A549 (cell line): ENCODE data around the gene ZNF140. TPM values are rescaled to one million over a fixed set of nuclear protein-coding genes. Genes with fewer than 3 reads are reported as not detected.

Source experiments
- ATAC-seq, 2 experiments: fragments of 200-7000 bp in 1 of 2; fragments of >200 bp in 1 of 2; cut with Nextera tagmentation in 1 of 2; cut with Tn5 transposase in 1 of 2; 3 replicates each; pipeline versions ENCODE4 v1.8.0 to v1.9.1; 2018 to 2020; ENCODE audit warnings: mild to moderate bottlenecking in 1 of 2, moderate library complexity in 1 of 2
- CTCF ChIA-PET: fragments of 300-600 bp; sonication (Branson Sonifier 250); formaldehyde crosslinking; extraction: SDS; loops from one replicate; lab custom pipeline; 2021; ENCODE audit warnings: antibody characterized with exemption, inconsistent platforms; lab: Yijun Ruan, JAX
- POLR2A ChIA-PET: fragments of 350-600 bp; formaldehyde crosslinking; extraction: SDS; loops from one replicate; lab custom pipeline; 2021; ENCODE audit warnings: antibody characterized with exemption, inconsistent platforms; lab: Yijun Ruan, JAX
- DNase-seq, 2 experiments: peaks; one replicate each; pipeline versions ENCODE4 v3.0.0 to v3.0.0-alpha.2; 2011 to 2016; ENCODE audit warnings: low read depth in 1 of 2, low spot score in 1 of 2
- FAIRE-seq: peaks from 2 replicates; lab custom pipeline; 2011; peaks lifted over from hg19 to GRCh38; lab: Jason Lieb, UNC
- H3K27ac ChIP-seq, 2 experiments: fragments of >200 bp; sonication (Bioruptor Twin); formaldehyde crosslinking; 3 replicates each; pipeline ENCODE4 v1.5.1; 2016 to 2017
- H3K4me1 ChIP-seq: fragments of >200 bp; sonication (Bioruptor Twin); formaldehyde crosslinking; 3 replicates; pipeline ENCODE4 v1.6.1; 2016
- H3K4me2 ChIP-seq: fragments of >200 bp; sonication (Bioruptor Twin); formaldehyde crosslinking; 3 replicates; pipeline ENCODE4 v1.6.1; 2016
- H3K4me3 ChIP-seq: fragments of >200 bp; sonication (Bioruptor Twin); formaldehyde crosslinking; 3 replicates; pipeline ENCODE4 v1.5.1; 2016
- H3K9me3 ChIP-seq: fragments of >200 bp; sonication (Bioruptor Twin); formaldehyde crosslinking; 3 replicates; pipeline ENCODE4 v1.6.1; 2016
- BHLHE40 ChIP-seq: IDR thresholded peaks from 2 replicates; pipeline ENCODE4 v1.6.1; 2012; ENCODE audit warnings: low read depth, low read length, inconsistent platforms
- CBX8 ChIP-seq: fragments of 200-600 bp; sonication (generic); IDR thresholded peaks from 2 replicates; pipeline ENCODE4 v1.6.1; 2016
- FOXS1 ChIP-seq: fragments of 250-450 bp; sonication (Bioruptor Pico); IDR thresholded peaks from 2 replicates; pipeline ENCODE4 v1.5.0; 2020; ENCODE audit warnings: mild to moderate bottlenecking, moderate library complexity
- HDAC2 ChIP-seq: fragments of 200-600 bp; sonication (generic); IDR thresholded peaks from 2 replicates; pipeline ENCODE4 v1.6.1; 2016
- HEYL ChIP-seq: fragments of 250-450 bp; sonication (Bioruptor Pico); IDR thresholded peaks from 2 replicates; pipeline ENCODE4 v1.8.0; 2021; ENCODE audit warnings: mild to moderate bottlenecking, moderate library complexity
- HMGXB4 ChIP-seq: fragments of 250-450 bp; sonication (Bioruptor Pico); IDR thresholded peaks from 2 replicates; pipeline ENCODE4 v1.5.0; 2021; ENCODE audit warnings: mild to moderate bottlenecking, moderate library complexity, borderline replicate concordance
- HOXB5 ChIP-seq: fragments of 250-450 bp; sonication (Bioruptor Pico); IDR thresholded peaks from 2 replicates; pipeline ENCODE4 v1.5.0; 2020; ENCODE audit warnings: mild to moderate bottlenecking, moderate library complexity
- KDM1A ChIP-seq: fragments of 200-600 bp; sonication (generic); IDR thresholded peaks from 2 replicates; pipeline ENCODE4 v1.6.1; 2016; ENCODE audit warnings: low read depth, mild to moderate bottlenecking
- MAZ ChIP-seq: fragments of 150-350 bp; IDR thresholded peaks from 2 replicates; pipeline ENCODE4 v1.6.1; 2014; ENCODE audit warnings: antibody characterized with exemption, low read depth, low read length, borderline replicate concordance
- NPAS2 ChIP-seq: fragments of 250-450 bp; sonication (Bioruptor Pico); IDR thresholded peaks from 2 replicates; pipeline ENCODE4 v1.8.0; 2022; ENCODE audit warnings: mild to moderate bottlenecking, moderate library complexity, borderline replicate concordance
- PHF8 ChIP-seq: fragments of 200-600 bp; sonication (generic); IDR thresholded peaks from 2 replicates; pipeline ENCODE4 v1.6.1; 2016; ENCODE audit warnings: low read depth, mild to moderate bottlenecking, antibody characterized with exemption, moderate library complexity, borderline replicate concordance
- POLR2A ChIP-seq: IDR thresholded peaks from 2 replicates; pipeline ENCODE4 v1.6.1; 2012; ENCODE audit warnings: mild to moderate bottlenecking, low read length
- RARB ChIP-seq: fragments of 250-450 bp; sonication (Bioruptor Pico); IDR thresholded peaks from 2 replicates; pipeline ENCODE4 v1.8.0; 2021; ENCODE audit warnings: mild to moderate bottlenecking, moderate library complexity
- RNF2 ChIP-seq: fragments of 200-600 bp; sonication (generic); IDR thresholded peaks from 2 replicates; pipeline ENCODE4 v1.6.1; 2016; ENCODE audit warnings: low read depth, mild to moderate bottlenecking, antibody characterized with exemption, moderate library complexity, borderline replicate concordance
- TP53 ChIP-seq: fragments of 250-450 bp; sonication (Bioruptor Pico); IDR thresholded peaks from 2 replicates; pipeline ENCODE4 v1.5.0; 2021; ENCODE audit warnings: mild to moderate bottlenecking, moderate library complexity
- ZC3H11A ChIP-seq: fragments of 450-650 bp; IDR thresholded peaks from 2 replicates; pipeline ENCODE4 v1.6.1; 2014; ENCODE audit warnings: antibody characterized with exemption, mild to moderate bottlenecking
- ZNF302 ChIP-seq: fragments of 250-450 bp; sonication (Bioruptor Pico); IDR thresholded peaks from 2 replicates; pipeline ENCODE4 v1.9.0; 2021; ENCODE audit warnings: inconsistent platforms, mild to moderate bottlenecking, moderate library complexity
- WGBS: methylation state at CpG from one replicate; pipeline ENCODE4 v1.1.6; 2017; ENCODE audit errors: missing lambda C conversion rate; 5-methylcytosine and 5-hydroxymethylcytosine counted together
- polyA plus RNA-seq, 4 experiments: library from polyadenylated mRNA; depleted of rRNA in 3 of 4; stranded (reverse); fragments of >200 nt; fragmentation: RNase III in 1 of 4; extraction: RNeasy Plus Mini Kit Qiagen cat#74134 plus additional on column Dnase treatment in 1 of 4; gene quantifications; 2 replicates in 3 of 4; 3 replicates in 1 of 4; pipeline ENCODE4 v1.2.3, GENCODE V29; 2011 to 2017
- TF ChIP-seq, protein P1 (sequence below): IDR thresholded peaks from 2 replicates; pipeline ENCODE4 v1.6.1; 2012; ENCODE audit warnings: low read depth, borderline replicate concordance
- TF ChIP-seq, protein P2 (sequence below): fragments of >200 bp; sonication (Bioruptor Twin); formaldehyde crosslinking; IDR thresholded peaks from 3 replicates; pipeline ENCODE4 v1.6.1; 2016

Gene ZNF140
- polyA plus RNA-seq, 2 of the 4 experiments (the other 2 are of a cell fraction): 8.8 to 22.8 TPM

- TF ChIP-seq HOXB5 (no peak), ZC3H11A (no peak), PHF8 (no peak), HEYL (CRISPR knock-in tag) (no peak), FOXS1 (CRISPR knock-in tag) (no peak), ZNF302 (CRISPR knock-in tag) (no peak), POLR2A (no peak)
- TF ChIP-seq, protein P1, sequence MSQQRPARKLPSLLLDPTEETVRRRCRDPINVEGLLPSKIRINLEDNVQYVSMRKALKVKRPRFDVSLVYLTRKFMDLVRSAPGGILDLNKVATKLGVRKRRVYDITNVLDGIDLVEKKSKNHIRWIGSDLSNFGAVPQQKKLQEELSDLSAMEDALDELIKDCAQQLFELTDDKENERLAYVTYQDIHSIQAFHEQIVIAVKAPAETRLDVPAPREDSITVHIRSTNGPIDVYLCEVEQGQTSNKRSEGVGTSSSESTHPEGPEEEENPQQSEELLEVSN: no peak
- POLR2A ChIA-PET: interaction anchor here (0.9 to 1.1 kb wide), 2 partner anchors 51 to 92 kb away, joined by 3 to 4 read pairs; partner anchors contain the start of genes ZNF10 and ZNF891
- CTCF ChIA-PET: no interaction called here
- 43% methylated on average over 4 of the region's 4 CpGs for WGBS
- Histone ChIP-seq H3K27ac (peak overlapping the region; percentile 91 to 97), H3K9me3 (peaks cover 89% of the 10 kb centered on the region), H3K4me3 (peak overlapping the region; percentile 83), H3K4me2 (peak overlapping the region; percentile 67), H3K4me1 (no peaks in the 10 kb centered on the region)
- DNase-seq: no peak
- no peak for FAIRE-seq
- ATAC-seq: no peak
Observed at GRCh38 chr12:133038118-133038709, 42.5 kb upstream of the ZNF140 start.

GRCh38 chr12:133046698-133047097 is 34.0 kb upstream of the ZNF140 start:
- CTCF ChIA-PET: interaction anchor here (1.9 kb wide), 1 partner anchor 11 kb away, joined by 7 read pairs; no protein-coding TSS in a partner anchor
- 90% methylated on average over 3 of the region's 3 CpGs for WGBS
- Histone ChIP-seq H3K4me1 (no peaks in the 10 kb centered on the region), H3K9me3 (peaks cover 98% of the 10 kb centered on the region), H3K4me2 (no peak overlapping the region), H3K4me3 (no peak overlapping the region), H3K27ac (no peak overlapping the region)
- ATAC-seq (no peak), FAIRE-seq (no peak), DNase-seq (no peak)
- no peak for TF ChIP-seq ZNF302 (CRISPR knock-in tag)
- TF ChIP-seq FOXS1 (CRISPR knock-in tag): no peak
- no peak for TF ChIP-seq HDAC2
- TF ChIP-seq, protein P1: no peak
- no peak for TF ChIP-seq MAZ
- TF ChIP-seq HMGXB4 (CRISPR knock-in tag): no peak
- TF ChIP-seq NPAS2 (CRISPR knock-in tag): no peak
- no peak for TF ChIP-seq RNF2
- no peak for TF ChIP-seq CBX8
- POLR2A ChIA-PET: interaction anchor here (0.6 kb wide), 1 partner anchor 134 kb away, joined by 3 read pairs; no protein-coding TSS in a partner anchor

DNA sequence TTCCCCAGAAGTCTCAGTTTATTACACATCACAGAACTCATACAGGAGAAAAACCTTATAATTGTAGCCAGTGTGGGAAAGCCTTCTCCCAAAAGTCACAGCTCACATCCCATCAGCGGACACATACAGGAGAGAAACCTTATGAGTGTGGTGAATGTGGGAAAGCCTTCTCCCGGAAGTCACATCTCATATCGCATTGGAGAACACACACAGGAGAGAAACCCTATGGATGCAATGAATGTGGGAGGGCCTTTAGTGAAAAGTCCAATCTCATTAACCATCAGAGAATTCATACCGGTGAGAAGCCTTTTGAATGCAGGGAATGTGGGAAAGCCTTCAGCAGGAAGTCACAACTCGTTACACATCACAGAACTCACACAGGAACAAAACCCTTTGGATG is 23.3 kb upstream of the ZNF140 start:
- ChIA-PET POLR2A (no interaction called here), CTCF (interaction anchor here (2.0 kb wide), 1 partner anchor 10 kb away, joined by 7 read pairs; no protein-coding TSS in a partner anchor)
- Histone ChIP-seq H3K4me2 (no peak overlapping the region), H3K4me3 (no peak overlapping the region), H3K27ac (no peak overlapping the region), H3K9me3 (peaks cover 100% of the 10 kb centered on the region), H3K4me1 (no peaks in the 10 kb centered on the region)
- no peak for ATAC-seq
- 87% methylated on average over 5 of the region's 5 CpGs for WGBS
- no peak for FAIRE-seq
- DNase-seq: peak in 1 of 2 experiments; percentile 29
- no peak for TF ChIP-seq RARB
- TF ChIP-seq TP53 (CRISPR knock-in tag): no peak
- TF ChIP-seq BHLHE40: no peak
- TF ChIP-seq RNF2: no peak
- TF ChIP-seq NPAS2 (CRISPR knock-in tag): no peak
- peak; percentile 43; the same call in 1 of the 2 replicates for TF ChIP-seq KDM1A
- TF ChIP-seq, protein P2, sequence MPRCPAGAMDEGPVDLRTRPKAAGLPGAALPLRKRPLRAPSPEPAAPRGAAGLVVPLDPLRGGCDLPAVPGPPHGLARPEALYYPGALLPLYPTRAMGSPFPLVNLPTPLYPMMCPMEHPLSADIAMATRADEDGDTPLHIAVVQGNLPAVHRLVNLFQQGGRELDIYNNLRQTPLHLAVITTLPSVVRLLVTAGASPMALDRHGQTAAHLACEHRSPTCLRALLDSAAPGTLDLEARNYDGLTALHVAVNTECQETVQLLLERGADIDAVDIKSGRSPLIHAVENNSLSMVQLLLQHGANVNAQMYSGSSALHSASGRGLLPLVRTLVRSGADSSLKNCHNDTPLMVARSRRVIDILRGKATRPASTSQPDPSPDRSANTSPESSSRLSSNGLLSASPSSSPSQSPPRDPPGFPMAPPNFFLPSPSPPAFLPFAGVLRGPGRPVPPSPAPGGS: no peak
- no peak for TF ChIP-seq HMGXB4 (CRISPR knock-in tag)
